Body of pancreas (tissue), 4 donors: ENCODE results near the gene POM121L2.

Experiments
- POLR2A ChIP-seq, 3 donors: fragments of 450-650 bp; IDR thresholded peaks; one replicate each; pipeline ENCODE4 v1.6.1; 2016; ENCODE audit warnings: antibody characterized with exemption in 3 of 3, mild to moderate bottlenecking in 2 of 3
- TF ChIP-seq, protein P1 (sequence below), 7 experiments: fragments of 450-650 bp in 4 of 7; fragments of 200-600 bp in 3 of 7; sonication (generic) in 3 of 7; IDR thresholded peaks; one replicate each; pipeline ENCODE4 v1.5.1; 2016 to 2019; ENCODE audit warnings: antibody characterized with exemption in 7 of 7

DNA sequence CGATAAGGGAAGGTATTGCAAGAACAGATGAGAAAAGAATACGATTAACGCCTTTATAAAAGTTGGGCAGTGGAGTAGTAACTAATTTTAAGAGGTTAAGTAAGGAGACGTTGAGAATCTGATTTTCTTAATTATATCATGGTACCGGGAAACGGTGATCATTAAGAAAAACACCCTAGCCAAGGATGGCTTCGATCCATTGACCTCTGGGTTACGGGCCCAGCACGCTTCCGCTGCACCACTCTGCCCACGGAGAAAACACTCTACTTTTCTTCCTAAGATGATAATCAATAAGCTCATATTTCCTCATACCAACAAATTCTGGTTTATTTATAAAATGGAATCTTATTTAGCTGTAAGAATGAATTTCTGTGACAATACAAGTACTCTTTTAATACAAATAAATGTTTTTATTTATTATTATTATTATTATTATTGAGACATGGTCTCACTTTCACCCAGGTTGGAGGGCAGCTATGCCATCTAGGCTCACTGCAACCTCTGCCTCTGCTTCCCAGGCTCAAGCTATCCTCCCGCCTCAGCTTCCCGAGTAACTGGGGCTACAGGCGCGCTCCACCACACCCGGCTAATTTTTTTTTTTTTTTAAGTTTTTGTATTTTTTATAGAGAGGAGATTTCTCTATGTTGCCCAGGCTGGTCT is 8.3 kb downstream of the POM121L2 start:
- TF ChIP-seq, protein P1, sequence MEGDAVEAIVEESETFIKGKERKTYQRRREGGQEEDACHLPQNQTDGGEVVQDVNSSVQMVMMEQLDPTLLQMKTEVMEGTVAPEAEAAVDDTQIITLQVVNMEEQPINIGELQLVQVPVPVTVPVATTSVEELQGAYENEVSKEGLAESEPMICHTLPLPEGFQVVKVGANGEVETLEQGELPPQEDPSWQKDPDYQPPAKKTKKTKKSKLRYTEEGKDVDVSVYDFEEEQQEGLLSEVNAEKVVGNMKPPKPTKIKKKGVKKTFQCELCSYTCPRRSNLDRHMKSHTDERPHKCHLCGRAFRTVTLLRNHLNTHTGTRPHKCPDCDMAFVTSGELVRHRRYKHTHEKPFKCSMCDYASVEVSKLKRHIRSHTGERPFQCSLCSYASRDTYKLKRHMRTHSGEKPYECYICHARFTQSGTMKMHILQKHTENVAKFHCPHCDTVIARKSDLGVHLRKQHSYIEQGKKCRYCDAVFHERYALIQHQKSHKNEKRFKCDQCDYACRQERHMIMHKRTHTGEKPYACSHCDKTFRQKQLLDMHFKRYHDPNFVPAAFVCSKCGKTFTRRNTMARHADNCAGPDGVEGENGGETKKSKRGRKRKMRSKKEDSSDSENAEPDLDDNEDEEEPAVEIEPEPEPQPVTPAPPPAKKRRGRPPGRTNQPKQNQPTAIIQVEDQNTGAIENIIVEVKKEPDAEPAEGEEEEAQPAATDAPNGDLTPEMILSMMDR (IDR thresholded peaks at IDR 0.05) = no peak
- TF ChIP-seq POLR2A (IDR thresholded peaks at IDR 0.05) = no peak
